SK-N-MC (cell line): Measurements from ENCODE around the gene TMEM190.

ENCODE experiments used
- DNase-seq: peaks from one replicate; pipeline ENCODE4 v3.0.0-alpha.2; 2011; ENCODE audit warnings: low read depth, low spot score
- H3K27ac ChIP-seq: fragments of 200-600 bp; sonication (generic); 2 replicates; pipeline ENCODE4 v1.5.1; 2016; ENCODE audit warnings: mixed run types
- H3K36me3 ChIP-seq: fragments of 200-600 bp; sonication (generic); 2 replicates; pipeline ENCODE4 v1.6.1; 2017; ENCODE audit warnings: antibody characterized with exemption, low read length, mixed read lengths; ENCODE audit not compliant: insufficient read depth
- H3K4me3 ChIP-seq: fragments of 200-600 bp; sonication (generic); 2 replicates; pipeline ENCODE4 v1.5.1; 2016
- H3K9ac ChIP-seq: fragments of 200-600 bp; sonication (generic); 2 replicates; pipeline ENCODE4 v1.8.0; 2017; ENCODE audit warnings: mixed run types, mixed read lengths; ENCODE audit not compliant: insufficient read length
- H3K9me3 ChIP-seq: fragments of 200-600 bp; sonication (generic); 2 replicates; pipeline ENCODE4 v1.6.1; 2017; ENCODE audit warnings: low read depth, mild to moderate bottlenecking, antibody characterized with exemption, low read length, moderate library complexity, mixed read lengths
- EZH2 ChIP-seq: fragments of 200-600 bp; sonication (generic); IDR thresholded peaks from one replicate; pipeline ENCODE4 v1.6.1; 2017; ENCODE audit warnings: antibody characterized with exemption
- FOXP2 ChIP-seq: optimal IDR thresholded peaks from 2 replicates; pipeline ENCODE3; 2011; ENCODE audit warnings: mild to moderate bottlenecking, moderate library complexity; ENCODE audit not compliant: insufficient read depth; ENCODE audit errors: extremely low read length, control extremely low read depth
- POLR2AphosphoS5 ChIP-seq: IDR thresholded peaks from 2 replicates; pipeline ENCODE4 v1.6.1; 2012; ENCODE audit warnings: mild to moderate bottlenecking, low read depth, low read length, borderline replicate concordance

The TMEM190 gene

DNA sequence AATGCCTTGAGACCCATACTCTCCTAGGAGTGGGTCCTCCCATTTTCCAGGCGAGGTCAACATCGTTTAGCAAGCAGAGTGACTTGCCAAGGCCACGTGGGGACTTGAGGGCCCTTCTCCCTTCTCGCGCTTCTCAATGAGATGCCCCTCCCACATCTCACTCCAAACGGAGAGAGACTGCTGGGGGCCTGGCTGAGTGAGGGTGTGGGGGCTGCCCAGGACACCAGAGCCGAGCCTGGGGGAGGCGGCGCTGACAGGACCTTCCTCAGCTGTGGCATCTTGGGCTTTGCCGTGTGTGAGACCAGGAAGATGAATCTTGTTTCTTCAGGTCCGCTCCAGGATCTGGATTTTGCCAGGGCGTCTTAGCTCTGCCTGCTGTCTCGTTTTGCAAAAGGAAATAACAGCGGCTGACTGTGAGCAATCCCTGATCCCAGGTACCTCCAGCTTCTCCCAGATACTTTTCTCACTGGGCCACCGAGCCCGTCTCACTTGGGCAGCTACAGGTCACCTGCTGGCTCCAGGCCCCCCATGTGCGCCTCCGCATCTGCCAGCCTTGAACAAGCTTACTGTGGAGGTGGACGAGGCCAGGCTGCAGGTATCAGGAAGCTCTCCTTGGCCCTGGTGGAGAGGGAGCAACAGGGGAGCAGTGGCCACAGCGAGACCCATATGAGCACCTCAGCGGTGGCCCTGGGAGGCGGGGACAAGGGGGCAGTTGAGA lies 28.1 kb upstream of the TMEM190 start:
- Histone ChIP-seq H3K4me3 (no peak overlapping the region), H3K36me3 (no peaks in the 10 kb centered on the region; the same call in 1 of the 2 replicates), H3K9ac (no peak overlapping the region), H3K9me3 (no peaks in the 10 kb centered on the region), H3K27ac (peak overlapping the region; percentile 40; the same call in 1 of the 2 replicates)
- no peak for DNase-seq
- no peak for TF ChIP-seq FOXP2
- TF ChIP-seq POLR2AphosphoS5, result no peak
- TF ChIP-seq EZH2, result no peak

- H3K9ac ChIP-seq, result no peak overlapping the region
- H3K36me3 ChIP-seq, result no peaks in the 10 kb centered on the region
- no peaks in the 10 kb centered on the region for H3K9me3 ChIP-seq
- 0 out of 2 replicates have a peak, but pooled peaks have one; percentile 1 for TF ChIP-seq POLR2AphosphoS5
- TF ChIP-seq FOXP2, result no peak
- H3K4me3 ChIP-seq, result no peak overlapping the region
- no peak for DNase-seq
- no peak overlapping the region for H3K27ac ChIP-seq
Measured at GRCh38 chr19:55350620-55351315, 25.9 kb upstream of the TMEM190 start.

DNA sequence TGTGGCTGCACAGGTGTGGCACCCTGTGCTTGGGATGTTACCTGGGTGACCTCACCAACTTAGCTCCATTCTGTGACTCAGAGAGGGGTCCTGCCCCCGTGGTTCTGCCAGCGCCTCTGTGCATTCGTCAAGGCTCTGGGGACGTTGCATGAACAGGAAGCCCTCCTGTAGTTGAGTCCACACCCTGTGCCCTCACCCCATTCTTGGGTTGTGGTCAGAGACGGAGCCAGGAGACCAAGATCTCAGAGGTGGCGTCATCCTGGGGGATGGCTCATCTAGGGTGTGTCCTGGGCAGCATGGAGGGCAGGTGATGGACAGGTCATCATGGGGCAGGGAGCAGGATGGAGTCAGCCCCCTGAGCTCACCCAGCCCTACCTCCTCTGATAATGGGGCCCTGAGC lies 24.6 kb upstream of the TMEM190 start:
- H3K9ac ChIP-seq, result no peak overlapping the region
- DNase-seq, result no peak
- no peak for TF ChIP-seq FOXP2
- TF ChIP-seq EZH2, result no peak
- no peak for TF ChIP-seq POLR2AphosphoS5
- no peaks in the 10 kb centered on the region for H3K36me3 ChIP-seq
- H3K9me3 ChIP-seq, result no peaks in the 10 kb centered on the region
- H3K27ac ChIP-seq, result no peak overlapping the region
- H3K4me3 ChIP-seq, result no peak overlapping the region

DNA sequence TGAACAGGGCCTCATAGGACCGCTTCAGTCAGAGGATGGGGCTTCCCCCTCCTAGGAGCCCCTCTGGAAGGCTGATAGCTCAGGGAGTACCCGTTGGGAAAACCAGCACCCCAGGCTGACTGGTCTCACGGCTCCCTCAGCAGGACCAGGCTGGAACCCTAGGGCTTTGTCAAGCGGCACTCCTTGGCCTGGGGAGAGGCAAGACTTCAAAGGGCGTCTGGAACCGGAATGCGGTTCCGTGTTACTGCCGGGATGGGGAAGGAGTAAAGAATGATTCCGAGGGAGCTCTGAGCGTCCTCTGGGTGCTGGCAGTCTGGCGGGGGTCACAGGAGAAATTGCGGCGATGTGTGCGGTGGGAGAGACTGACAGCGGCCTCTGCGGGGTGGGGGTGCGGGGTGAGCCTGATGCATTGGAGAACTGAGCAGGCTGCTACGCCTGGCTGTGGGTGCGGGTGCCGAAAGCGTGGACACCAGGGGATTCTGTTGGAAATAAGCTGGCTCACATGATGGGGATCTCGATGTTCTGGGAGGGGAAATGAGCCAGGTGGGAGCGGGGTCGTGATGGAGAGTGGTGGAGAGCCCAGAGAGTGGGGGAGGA lies 24.0 kb upstream of the TMEM190 start:
- no peak for TF ChIP-seq EZH2
- no peak for TF ChIP-seq POLR2AphosphoS5
- no peak for TF ChIP-seq FOXP2
- DNase-seq, result no peak
- H3K9ac ChIP-seq, result no peak overlapping the region
- H3K36me3 ChIP-seq, result no peaks in the 10 kb centered on the region
- H3K9me3 ChIP-seq, result no peaks in the 10 kb centered on the region
- no peak overlapping the region for H3K27ac ChIP-seq
- no peak overlapping the region for H3K4me3 ChIP-seq

DNA sequence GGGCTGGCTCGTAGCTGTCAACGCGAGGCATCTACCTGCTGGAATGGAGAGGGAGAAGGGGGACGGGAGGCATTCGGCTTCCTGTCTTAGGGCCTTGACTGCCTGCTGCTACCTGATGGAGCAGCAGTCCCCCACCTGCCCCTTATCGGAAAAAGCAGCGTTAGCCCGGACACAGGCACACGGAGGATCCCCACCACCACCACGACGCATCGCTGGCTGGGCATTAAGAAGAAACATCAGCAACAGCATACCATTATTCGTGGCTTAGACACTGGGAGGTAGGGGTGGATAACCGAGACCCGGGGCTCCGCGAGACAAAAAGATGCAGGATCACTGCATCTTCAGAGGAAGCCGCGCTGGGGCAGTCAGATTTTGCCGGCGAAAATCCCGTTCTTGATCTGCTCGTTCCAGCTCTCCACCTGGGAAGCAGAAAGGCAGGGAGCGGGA lies 23.2 kb upstream of the TMEM190 start:
- TF ChIP-seq POLR2AphosphoS5 (no peak), FOXP2 (no peak), EZH2 (no peak)
- no peaks in the 10 kb centered on the region for H3K9me3 ChIP-seq
- peak overlapping the region; percentile 82 for H3K4me3 ChIP-seq
- peak overlapping the region; percentile 26 for H3K9ac ChIP-seq
- H3K36me3 ChIP-seq, result no peaks in the 10 kb centered on the region
- H3K27ac ChIP-seq, result no peak overlapping the region
- no peak for DNase-seq

GRCh38 chr19:55353803-55354697 lies 22.6 kb upstream of the TMEM190 start:
- TF ChIP-seq FOXP2 (no peak), EZH2 (no peak)
- Histone ChIP-seq H3K27ac (no peak overlapping the region), H3K4me3 (peak overlapping the region; percentile 82), H3K36me3 (no peaks in the 10 kb centered on the region), H3K9me3 (no peaks in the 10 kb centered on the region), H3K9ac (peak overlapping the region; percentile 26)
- DNase-seq, result no peak

- no peak for DNase-seq
- H3K9ac ChIP-seq, result peak within 1 kb of the TSS; percentile 26
- H3K36me3 ChIP-seq, result no peaks in the 10 kb centered on the region
- TF ChIP-seq FOXP2, result no peak
- no peak for TF ChIP-seq POLR2AphosphoS5
- TF ChIP-seq EZH2, result no peak
- H3K27ac ChIP-seq, result no peak within 1 kb of the TSS
- peak within 1 kb of the TSS; percentile 82 for H3K4me3 ChIP-seq
- H3K9me3 ChIP-seq, result no peaks in the 10 kb centered on the region
Measured at GRCh38 chr19:55354698-55355212, 21.9 kb upstream of the TMEM190 start, which contains the start of gene COX6B2. Gene COX6B2, minus strand, starts transcription at chr19:55354719. Its CDS starts 198 bp downstream, at chr19:55354521.
